ENCODE data around the gene PBX4.
A peak's percentile ranks its signal among the peaks of the same experiment; 100 is the strongest.
"Not testable (repeated sequence)": the region's sequence is repeated elsewhere in the genome, so short reads cannot be mapped to it uniquely, and the experiment has no call there.

Gene PBX4

GRCh38 chr19:19618219-19619051 lies at the start of gene PBX4:
Gene PBX4, minus strand, starts transcription at chr19:19618687. Its CDS starts 58 bp downstream, at chr19:19618629.
- DNase-seq, result peak; percentile 99

GRCh38 chr19:19665420-19665948 lies 47.0 kb upstream of the PBX4 start:
- not testable (repeated sequence) for DNase-seq

- peak; percentile 97 for DNase-seq
Observed at GRCh38 chr19:19663256-19664120, 45.0 kb upstream of the PBX4 start, which contains the start of gene ATP13A1. Gene ATP13A1, minus strand, starts transcription at chr19:19663676. Its CDS starts 10 bp downstream, at chr19:19663666.

GRCh38 chr19:19662871-19663255 lies 44.4 kb upstream of the PBX4 start:
- no peak for DNase-seq

- no peak for DNase-seq
Observed at GRCh38 chr19:19662344-19662743, 43.9 kb upstream of the PBX4 start.

GRCh38 chr19:19661675-19662251 lies 43.3 kb upstream of the PBX4 start:
- DNase-seq, result peak; percentile 85

GRCh38 chr19:19661141-19661674 lies 42.7 kb upstream of the PBX4 start:
- no peak for DNase-seq

- no peak for DNase-seq
Observed at GRCh38 chr19:19659646-19660245, 41.3 kb upstream of the PBX4 start.

GRCh38 chr19:19657397-19657783 lies 38.9 kb upstream of the PBX4 start:
- no peak for DNase-seq

GRCh38 chr19:19656451-19657396 lies 38.2 kb upstream of the PBX4 start:
- DNase-seq, result no peak

GRCh38 chr19:19655641-19656343 lies 37.3 kb upstream of the PBX4 start:
- DNase-seq, result no peak

GRCh38 chr19:19655051-19655594 lies 36.6 kb upstream of the PBX4 start:
- DNase-seq, result no peak

GRCh38 chr19:19654441-19654840 lies 36.0 kb upstream of the PBX4 start:
- no peak for DNase-seq

- no peak for DNase-seq
Observed at GRCh38 chr19:19653597-19654147, 35.2 kb upstream of the PBX4 start.

GRCh38 chr19:19652482-19653295 lies 34.2 kb upstream of the PBX4 start:
- DNase-seq, result no peak

GRCh38 chr19:19651076-19651475 lies 32.6 kb upstream of the PBX4 start:
- DNase-seq, result no peak

- no peak for DNase-seq
Observed at GRCh38 chr19:19650331-19650730, 31.8 kb upstream of the PBX4 start.

GRCh38 chr19:19649580-19649995 lies 31.1 kb upstream of the PBX4 start:
- DNase-seq, result no peak

GRCh38 chr19:19649155-19649554 lies 30.7 kb upstream of the PBX4 start:
- DNase-seq, result no peak

All from activated CD4-positive, alpha-beta T cell treated with anti-CD3 and anti-CD28 coated beads, Interleukin-2, Interleukin-6, amounts not matched to agents 100 ng/mL and 50 ng/mL, durations not matched to agents 16 hours and 8 hours (primary cell).